Measurements from ENCODE around the gene TFF3.

DNA sequence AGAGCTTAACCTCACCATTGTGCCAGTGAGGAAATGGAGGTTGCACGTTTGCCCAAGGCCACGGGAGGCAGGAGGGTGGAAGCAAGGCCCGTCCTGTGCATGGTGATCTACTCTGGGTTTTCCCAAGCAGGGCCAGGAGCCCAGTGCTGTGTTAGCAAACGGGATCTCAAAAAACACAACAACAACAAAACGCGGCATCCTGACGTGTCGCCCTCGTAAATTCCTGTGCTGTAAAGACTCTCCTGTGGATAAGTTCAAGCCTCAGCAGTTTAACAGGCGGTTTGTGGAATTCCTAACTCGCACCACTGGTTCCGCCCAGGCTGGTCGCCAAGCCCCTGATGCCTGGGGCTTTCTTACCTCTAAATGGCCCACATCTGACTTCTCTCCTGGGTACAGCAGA lies 39.1 kb downstream of the TFF3 start:
- TF ChIP-seq, protein P1, sequence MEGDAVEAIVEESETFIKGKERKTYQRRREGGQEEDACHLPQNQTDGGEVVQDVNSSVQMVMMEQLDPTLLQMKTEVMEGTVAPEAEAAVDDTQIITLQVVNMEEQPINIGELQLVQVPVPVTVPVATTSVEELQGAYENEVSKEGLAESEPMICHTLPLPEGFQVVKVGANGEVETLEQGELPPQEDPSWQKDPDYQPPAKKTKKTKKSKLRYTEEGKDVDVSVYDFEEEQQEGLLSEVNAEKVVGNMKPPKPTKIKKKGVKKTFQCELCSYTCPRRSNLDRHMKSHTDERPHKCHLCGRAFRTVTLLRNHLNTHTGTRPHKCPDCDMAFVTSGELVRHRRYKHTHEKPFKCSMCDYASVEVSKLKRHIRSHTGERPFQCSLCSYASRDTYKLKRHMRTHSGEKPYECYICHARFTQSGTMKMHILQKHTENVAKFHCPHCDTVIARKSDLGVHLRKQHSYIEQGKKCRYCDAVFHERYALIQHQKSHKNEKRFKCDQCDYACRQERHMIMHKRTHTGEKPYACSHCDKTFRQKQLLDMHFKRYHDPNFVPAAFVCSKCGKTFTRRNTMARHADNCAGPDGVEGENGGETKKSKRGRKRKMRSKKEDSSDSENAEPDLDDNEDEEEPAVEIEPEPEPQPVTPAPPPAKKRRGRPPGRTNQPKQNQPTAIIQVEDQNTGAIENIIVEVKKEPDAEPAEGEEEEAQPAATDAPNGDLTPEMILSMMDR (IDR thresholded peaks at IDR 0.05), result no peak
- TF ChIP-seq POLR2A (IDR thresholded peaks at IDR 0.05), result no peak

All from Peyer's patch (tissue), 4 donors.